Measurements from ENCODE around the gene TRAK1. TPM values are rescaled to one million over a fixed set of nuclear protein-coding genes. Genes with fewer than 3 reads are reported as not detected.
A peak's percentile ranks its signal among the peaks of the same experiment; 100 is the strongest.

The TRAK1 gene
- total and polyA plus RNA-seq, 2 of the 4 experiments (the other 2 are of a cell fraction) = 25.6 to 28.1 TPM

DNA sequence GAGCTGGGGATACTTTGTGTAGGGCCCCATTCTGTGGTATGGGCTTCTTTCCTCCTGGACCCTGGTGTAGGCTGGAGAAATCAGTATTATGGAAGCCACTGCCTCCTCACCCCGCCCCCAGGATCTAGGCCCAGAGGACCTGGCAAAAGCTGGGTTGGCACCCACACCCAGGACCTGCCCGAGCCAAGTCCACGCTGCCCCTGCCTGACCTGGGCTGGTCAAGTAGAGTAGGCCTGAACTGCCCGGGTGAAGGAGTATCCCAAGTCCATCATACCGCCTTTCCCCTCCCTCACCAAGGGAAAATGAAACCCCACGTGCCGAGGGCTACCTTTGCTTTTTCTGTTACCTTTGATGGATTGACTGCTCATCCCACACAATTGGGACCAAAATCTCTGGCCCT, 37.7 kb upstream of the TRAK1 start:
- Histone ChIP-seq H3K14ac (replicated peaks; ENCODE audit: low read depth, low read length) (peak overlapping the region; percentile 2; the same call in 1 of the 2 replicates), H3K4me3 (ENCODE audit: insufficient read depth, low read depth, low read length) (no peak overlapping the region), H4K91ac (ENCODE audit: insufficient read depth, low read depth, low read length) (peak overlapping the region; percentile 65), H2AK5ac (ENCODE audit: low read depth, low read length) (peak overlapping the region; percentile 80; the same call in 1 of the 2 replicates), H3K4me2 (ENCODE audit: low read depth, low read length) (no peak overlapping the region; the same call in 1 of the 2 replicates), H3K23ac (ENCODE audit: low read depth, low read length) (no peak overlapping the region), H4K20me1 (ENCODE audit: insufficient read depth, low read length) (0 out of 2 replicates have a peak, but pooled peaks cover 3% of the 10 kb centered on the region), H4K8ac (ENCODE audit: low read depth in 2 of 2, low read length in 2 of 2) (0 out of 4 replicates have a peak overlapping the region, but pooled peaks of 1 of the 2 experiments have one; percentile 14), H3K27me3 (ENCODE audit: control insufficient read depth, insufficient read depth, low read length) (no peaks in the 10 kb centered on the region), H4K5ac (ENCODE audit: low read depth, low read length) (peak overlapping the region; percentile 27), H3K4ac (ENCODE audit: low read depth, low read length) (peak overlapping the region; percentile 72), H3K18ac (ENCODE audit: low read depth, low read length) (peak overlapping the region; percentile 73), H3K4me1 (ENCODE audit: control insufficient read depth, insufficient read depth, low read length) (peaks cover 26% of the 10 kb centered on the region), H2BK20ac (ENCODE audit: low read depth, low read length) (peak overlapping the region; percentile 2; the same call in 1 of the 2 replicates), H3K9ac (ENCODE audit: low read depth, low read length) (no peak overlapping the region), H3K56ac (ENCODE audit: extremely low read depth, insufficient read depth, low read length) (no peak overlapping the region), H2BK15ac (ENCODE audit: low read depth, low read length) (peak overlapping the region; percentile 47; the same call in 2 of the 3 replicates), H2AK9ac (replicated peaks; ENCODE audit: low read depth, low read length, poor library complexity) (no peak overlapping the region), H3K9me1 (ENCODE audit: insufficient read depth, low read length) (peaks cover 32% of the 10 kb centered on the region), H3K79me1 (ENCODE audit: low read depth in 1 of 2, low read length in 2 of 2) (peaks cover 25 to 72% of the 10 kb centered on the region in 2 experiments; a peak in 3 of 4 replicates), H3K9me3 (ENCODE audit: control insufficient read depth, insufficient read depth, low read length) (no peaks in the 10 kb centered on the region), H2BK5ac (ENCODE audit: low read depth, low read length, poor library complexity, severe bottlenecking) (peak overlapping the region; percentile 35), H2BK120ac (ENCODE audit: low read depth, low read length) (peak overlapping the region; percentile 71), H2AFZ (replicated peaks; ENCODE audit: low read length, poor library complexity) (no peak overlapping the region), H3K36me3 (ENCODE audit: control insufficient read depth, insufficient read depth, low read length) (no peaks in the 10 kb centered on the region), H3K27ac (ENCODE audit: insufficient read depth, low read length) (peak overlapping the region; percentile 45; the same call in 1 of the 2 replicates)
- dilution Hi-C loops (cut with HindIII; ENCODE audit: low sequenced_read_pairs, unreplicated experiment) (no loop called here), intact Hi-C loops (cut with micrococcal nuclease) (no loop called here), in situ Hi-C loops (cut with MboI; ENCODE audit: low sequenced_read_pairs) (no loop called here)
- POLR2A ChIA-PET (ENCODE audit: unreplicated experiment) = no interaction called here
- ATAC-seq (ENCODE audit: low read depth) (no peak; the same call in 1 of the 2 replicates), DNase-seq (no peak)
- CTCF ChIA-PET = interaction anchor here (0.5 kb wide), 1 partner anchor 13 kb away, joined by 3 read pairs; no protein-coding TSS in a partner anchor
- no TSS peak for BruUV-seq (replicated peaks)
- no CpG with 5 or more reads among the region's 7 CpGs for WGBS, 2 experiments (ENCODE audit: extremely low coverage in 2 of 2, insufficient read length in 1 of 2)
- TF ChIP-seq FOS (IDR thresholded peaks at IDR 0.05; ENCODE audit: low read depth, low read length) (no peak), RFX5 (IDR thresholded peaks at IDR 0.05; ENCODE audit: low read depth, low read length) (no peak), NFE2L2 (IDR thresholded peaks at IDR 0.05; ENCODE audit: low read depth, low read length) (no peak), CHD1 (IDR thresholded peaks at IDR 0.05; ENCODE audit: low read depth, low read length) (no peak), CEBPB (IDR thresholded peaks at IDR 0.05; ENCODE audit: low read depth, low read length) (no peak), POLR2A (IDR thresholded peaks at IDR 0.05; ENCODE audit: low read depth, low read length) (no peak), RCOR1 (IDR thresholded peaks at IDR 0.05; ENCODE audit: insufficient replicate concordance, low read length) (no peak), MAFK (IDR thresholded peaks at IDR 0.05; ENCODE audit: low read depth, low read length) (no peak), RAD21 (IDR thresholded peaks at IDR 0.05; ENCODE audit: low read length) (no peak), MXI1 (IDR thresholded peaks at IDR 0.05; ENCODE audit: borderline replicate concordance, low read depth, low read length) (no peak), MAZ (IDR thresholded peaks at IDR 0.05; ENCODE audit: borderline replicate concordance, low read depth, low read length) (no peak), BHLHE40 (IDR thresholded peaks at IDR 0.05; ENCODE audit: low read depth, low read length) (no peak), SMC3 (IDR thresholded peaks at IDR 0.05; ENCODE audit: low read depth, low read length) (no peak)
- TF ChIP-seq, protein P1, sequence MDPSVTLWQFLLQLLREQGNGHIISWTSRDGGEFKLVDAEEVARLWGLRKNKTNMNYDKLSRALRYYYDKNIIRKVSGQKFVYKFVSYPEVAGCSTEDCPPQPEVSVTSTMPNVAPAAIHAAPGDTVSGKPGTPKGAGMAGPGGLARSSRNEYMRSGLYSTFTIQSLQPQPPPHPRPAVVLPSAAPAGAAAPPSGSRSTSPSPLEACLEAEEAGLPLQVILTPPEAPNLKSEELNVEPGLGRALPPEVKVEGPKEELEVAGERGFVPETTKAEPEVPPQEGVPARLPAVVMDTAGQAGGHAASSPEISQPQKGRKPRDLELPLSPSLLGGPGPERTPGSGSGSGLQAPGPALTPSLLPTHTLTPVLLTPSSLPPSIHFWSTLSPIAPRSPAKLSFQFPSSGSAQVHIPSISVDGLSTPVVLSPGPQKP (IDR thresholded peaks at IDR 0.05; ENCODE audit: borderline replicate concordance, low read depth, low read length) = no peak
- TF ChIP-seq, protein P2, sequence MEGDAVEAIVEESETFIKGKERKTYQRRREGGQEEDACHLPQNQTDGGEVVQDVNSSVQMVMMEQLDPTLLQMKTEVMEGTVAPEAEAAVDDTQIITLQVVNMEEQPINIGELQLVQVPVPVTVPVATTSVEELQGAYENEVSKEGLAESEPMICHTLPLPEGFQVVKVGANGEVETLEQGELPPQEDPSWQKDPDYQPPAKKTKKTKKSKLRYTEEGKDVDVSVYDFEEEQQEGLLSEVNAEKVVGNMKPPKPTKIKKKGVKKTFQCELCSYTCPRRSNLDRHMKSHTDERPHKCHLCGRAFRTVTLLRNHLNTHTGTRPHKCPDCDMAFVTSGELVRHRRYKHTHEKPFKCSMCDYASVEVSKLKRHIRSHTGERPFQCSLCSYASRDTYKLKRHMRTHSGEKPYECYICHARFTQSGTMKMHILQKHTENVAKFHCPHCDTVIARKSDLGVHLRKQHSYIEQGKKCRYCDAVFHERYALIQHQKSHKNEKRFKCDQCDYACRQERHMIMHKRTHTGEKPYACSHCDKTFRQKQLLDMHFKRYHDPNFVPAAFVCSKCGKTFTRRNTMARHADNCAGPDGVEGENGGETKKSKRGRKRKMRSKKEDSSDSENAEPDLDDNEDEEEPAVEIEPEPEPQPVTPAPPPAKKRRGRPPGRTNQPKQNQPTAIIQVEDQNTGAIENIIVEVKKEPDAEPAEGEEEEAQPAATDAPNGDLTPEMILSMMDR (conservative IDR thresholded peaks at IDR 0.05; ENCODE audit: low read depth, low read length) = no peak
- TF ChIP-seq, protein P3, sequence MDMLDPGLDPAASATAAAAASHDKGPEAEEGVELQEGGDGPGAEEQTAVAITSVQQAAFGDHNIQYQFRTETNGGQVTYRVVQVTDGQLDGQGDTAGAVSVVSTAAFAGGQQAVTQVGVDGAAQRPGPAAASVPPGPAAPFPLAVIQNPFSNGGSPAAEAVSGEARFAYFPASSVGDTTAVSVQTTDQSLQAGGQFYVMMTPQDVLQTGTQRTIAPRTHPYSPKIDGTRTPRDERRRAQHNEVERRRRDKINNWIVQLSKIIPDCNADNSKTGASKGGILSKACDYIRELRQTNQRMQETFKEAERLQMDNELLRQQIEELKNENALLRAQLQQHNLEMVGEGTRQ (IDR thresholded peaks at IDR 0.05; ENCODE audit: low read depth, low read length) = no peak
